GM12878 (cell line): ENCODE results near the gene VANGL1. TPM values are rescaled to one million over a fixed set of nuclear protein-coding genes. Genes with fewer than 3 reads are reported as not detected.

ENCODE experiments used
- ATAC-seq: fragments of 200-7000 bp; cut with Tn5 transposase; 3 replicates; pipeline ENCODE4 v1.9.1; 2020; ENCODE audit warnings: mild to moderate bottlenecking, moderate library complexity
- BruUV-seq: library from RNA; stranded (reverse); fragments of 400-500 nt; replicated peaks from 2 replicates; lab custom pipeline; 2021; lab: Mats Ljungman, UMichigan
- CTCF ChIA-PET: fragments of 300-600 bp; sonication (Branson Sonifier 250); formaldehyde crosslinking; extraction: SDS; loops from one replicate; lab custom pipeline; 2021; ENCODE audit warnings: inconsistent platforms; lab: Yijun Ruan, JAX
- POLR2A ChIA-PET: fragments of 350-600 bp; formaldehyde crosslinking; extraction: SDS; loops from one replicate; lab custom pipeline; 2021; ENCODE audit warnings: inconsistent platforms; lab: Charles Lee
- RAD21 ChIA-PET: fragments of 300-600 bp; sonication (Branson Sonifier 250); formaldehyde crosslinking; loops from one replicate; lab custom pipeline; 2023; ENCODE audit warnings: antibody characterized with exemption; ENCODE audit not compliant: unreplicated experiment; lab: Charles Lee
- SMC1A ChIA-PET: fragments of 300-600 bp; sonication (Branson Sonifier 250); formaldehyde crosslinking; loops from one replicate; lab custom pipeline; 2023; ENCODE audit not compliant: unreplicated experiment, uncharacterized antibody; lab: Charles Lee
- DNase-seq: peaks from one replicate; pipeline ENCODE4 v3.0.0-alpha.2; 2011; ENCODE audit warnings: low read depth, low spot score
- FAIRE-seq: peaks from 3 replicates; lab custom pipeline; 2011; peaks lifted over from hg19 to GRCh38; lab: Jason Lieb, UNC
- H2AFZ ChIP-seq: 2 replicates; pipeline ENCODE4 v1.6.0; 2011; ENCODE audit warnings: low read depth, low read length, control low read depth; ENCODE audit not compliant: control insufficient read depth
- H3K27ac ChIP-seq: 2 replicates; pipeline ENCODE4 v1.5.1; 2011; ENCODE audit warnings: control low read depth; ENCODE audit not compliant: control insufficient read depth, insufficient read depth
- H3K27me3 ChIP-seq, 2 experiments: replicated peaks in 1 of 2; 2 replicates each; pipeline versions ENCODE4 v1.6.0 to v1.6.1; 2011; ENCODE audit warnings: low read length in 1 of 2; ENCODE audit not compliant: control insufficient read depth in 2 of 2, insufficient read depth in 2 of 2
- H3K36me3 ChIP-seq, 2 experiments: 2 replicates each; pipeline ENCODE4 v1.5.1; 2011; ENCODE audit warnings: low read length in 1 of 2; ENCODE audit not compliant: control insufficient read depth in 2 of 2, insufficient read depth in 2 of 2
- H3K4me1 ChIP-seq: 2 replicates; pipeline ENCODE4 v1.6.1; 2011; ENCODE audit warnings: mild to moderate bottlenecking, low read length, moderate library complexity, mixed read lengths; ENCODE audit not compliant: control insufficient read depth, insufficient read depth
- H3K4me2 ChIP-seq: 2 replicates; pipeline ENCODE4 v1.6.0; 2011; ENCODE audit warnings: control low read depth; ENCODE audit not compliant: control insufficient read depth, insufficient read depth
- H3K4me3 ChIP-seq: fragments of 200-600 bp; sonication (generic); 2 replicates; pipeline ENCODE4 v1.5.1; 2016
- H3K79me2 ChIP-seq: 2 replicates; pipeline ENCODE4 v1.6.0; 2011; ENCODE audit warnings: low read length; ENCODE audit not compliant: control insufficient read depth, insufficient read depth
- H3K9ac ChIP-seq: 2 replicates; pipeline ENCODE4 v1.8.0; 2011; ENCODE audit warnings: low read length, control low read depth, mixed read lengths; ENCODE audit not compliant: control insufficient read depth, insufficient read depth
- H3K9me3 ChIP-seq: replicated peaks from 3 replicates; pipeline ENCODE4 v1.5.1; 2011; ENCODE audit warnings: mild to moderate bottlenecking, low read length; ENCODE audit not compliant: control insufficient read depth, insufficient read depth
- H4K20me1 ChIP-seq: 2 replicates; pipeline ENCODE4 v1.6.0; 2011; ENCODE audit not compliant: control insufficient read depth, insufficient read depth
- ATF3 ChIP-seq: IDR thresholded peaks from 2 replicates; pipeline ENCODE4 v1.6.1; 2011; ENCODE audit warnings: low read depth, mild to moderate bottlenecking, low read length, moderate library complexity, borderline replicate concordance; ENCODE audit errors: extremely low read depth
- BCL11A ChIP-seq: IDR thresholded peaks from 2 replicates; pipeline ENCODE4 v1.6.1; 2011; ENCODE audit warnings: low read depth, low read length
- BRCA1 ChIP-seq: IDR thresholded peaks from 2 replicates; pipeline ENCODE4 v1.6.1; 2011; ENCODE audit warnings: low read depth, low read length, improper control_type of control experiment
- ESRRA ChIP-seq: IDR thresholded peaks from 2 replicates; pipeline ENCODE4 v1.6.1; 2012; ENCODE audit warnings: mild to moderate bottlenecking, low read length, improper control_type of control experiment
- FOS ChIP-seq: IDR thresholded peaks from 3 replicates; pipeline ENCODE4 v1.6.1; 2011; ENCODE audit warnings: borderline replicate concordance; ENCODE audit not compliant: insufficient read length; ENCODE audit errors: extremely low read depth
- HDAC2 ChIP-seq: fragments of 200-600 bp; sonication (generic); IDR thresholded peaks from 2 replicates; pipeline ENCODE4 v1.6.1; 2017
- HDGF ChIP-seq: fragments of 450-650 bp; IDR thresholded peaks from 2 replicates; pipeline ENCODE4 v1.6.1; 2016; ENCODE audit warnings: antibody characterized with exemption
- NFYB ChIP-seq: IDR thresholded peaks from 2 replicates; pipeline ENCODE4 v1.6.1; 2011; ENCODE audit warnings: low read depth, mild to moderate bottlenecking, low read length, improper control_type of control experiment, moderate library complexity; ENCODE audit not compliant: insufficient read depth
- NRF1 ChIP-seq: conservative IDR thresholded peaks from 2 replicates; pipeline ENCODE4 v1.6.1; 2011; ENCODE audit warnings: mild to moderate bottlenecking, low read depth, low read length, improper control_type of control experiment
- PKNOX1 ChIP-seq: fragments of 450-650 bp; IDR thresholded peaks from 2 replicates; pipeline ENCODE4 v1.6.1; 2016; ENCODE audit warnings: mild to moderate bottlenecking
- POLR2AphosphoS2 ChIP-seq: IDR thresholded peaks from 2 replicates; pipeline ENCODE4 v1.6.1; 2011; ENCODE audit warnings: low read depth, mild to moderate bottlenecking, low read length, improper control_type of control experiment, moderate library complexity
- SIX5 ChIP-seq: IDR thresholded peaks from 2 replicates; pipeline ENCODE4 v1.6.1; 2011; ENCODE audit warnings: mild to moderate bottlenecking, low read depth, low read length, moderate library complexity; ENCODE audit not compliant: severe bottlenecking
- SMAD1 ChIP-seq: fragments of 450-650 bp; IDR thresholded peaks from 2 replicates; pipeline ENCODE4 v1.6.1; 2018; ENCODE audit warnings: mild to moderate bottlenecking, low read depth; ENCODE audit not compliant: partially characterized antibody
- SMC3 ChIP-seq: IDR thresholded peaks from 2 replicates; pipeline ENCODE4 v1.6.1; 2011; ENCODE audit warnings: low read length, improper control_type of control experiment, borderline replicate concordance
- SPI1 ChIP-seq: IDR thresholded peaks from 2 replicates; pipeline ENCODE4 v1.6.1; 2011; ENCODE audit warnings: low read depth, mild to moderate bottlenecking, low read length, moderate library complexity, borderline replicate concordance; ENCODE audit not compliant: insufficient read depth
- TCF7 ChIP-seq: IDR thresholded peaks from 2 replicates; pipeline ENCODE4 v1.6.1; 2014; ENCODE audit warnings: antibody characterized with exemption, borderline replicate concordance
- USF1 ChIP-seq: IDR thresholded peaks from 2 replicates; pipeline ENCODE4 v1.6.1; 2011; ENCODE audit warnings: borderline replicate concordance, low read depth, mild to moderate bottlenecking, moderate library complexity, mixed read lengths, low read length; ENCODE audit not compliant: insufficient read depth; ENCODE audit errors: extremely low read length
- YY1 ChIP-seq: IDR thresholded peaks from 2 replicates; pipeline ENCODE4 v1.6.1; 2011; ENCODE audit warnings: low read depth, mild to moderate bottlenecking, low read length
- WGBS: methylation state at CpG from one replicate; pipeline ENCODE4 v1.1.6; 2016; ENCODE audit warnings: low lambda C conversion rate; ENCODE audit not compliant: insufficient replicate concordance, insufficient coverage; ENCODE audit errors: missing lambda C conversion rate; 5-methylcytosine and 5-hydroxymethylcytosine counted together
- in situ Hi-C: fragments of 300-500 bp; cut with MboI; formaldehyde crosslinking; loops from 9 replicates; pipeline ENCODE4 v1.14.3; 2018; ENCODE audit warnings: mixed read lengths
- intact Hi-C: fragments of 100-400 bp; cut with micrococcal nuclease; formaldehyde crosslinking; loops from one replicate; pipeline ENCODE4 v1.14.2; 2022; ENCODE audit not compliant: unreplicated experiment
- polyA plus RNA-seq, 11 experiments: library from polyadenylated mRNA; depleted of rRNA in 4 of 11; unstranded in 6 of 11; stranded (reverse) in 5 of 11; fragments of >200 nt; fragmentation: Nextera tagmentation in 4 of 11; fragmentation: Illumina TruSeq in 1 of 11; extraction: Ambion mirVana in 4 of 11; extraction: Trizol in 1 of 11; gene quantifications; 1 replicate in 1 of 11; 2 replicates in 10 of 11; pipeline versions ENCODE4 v1.2.1 to v1.2.3, GENCODE V29; 2011 to 2016; ENCODE audit warnings: inconsistent platforms in 2 of 11, missing spikeins in 2 of 11, low read depth in 1 of 11
- total RNA-seq, 4 experiments: library from RNA; depleted of rRNA in 3 of 4; stranded (reverse); fragments of >200 nt in 3 of 4; fragmentation: Illumina TruSeq in 1 of 4; extraction: Trizol in 1 of 4; gene quantifications; 2 replicates each; pipeline versions ENCODE4 v1.2.1 to v1.2.3, GENCODE V29; 2013 to 2021

VANGL1 gene
- total and polyA plus RNA-seq, 10 of the 15 experiments (the other 5 are each of a cell fraction or from before 2014, with no cell fraction given), result 0.71 to 12.9 (median 6.3) TPM

- no peak for ATAC-seq
- Histone ChIP-seq H3K9ac (no peak overlapping the region), H3K79me2 (no peaks in the 10 kb centered on the region), H4K20me1 (no peaks in the 10 kb centered on the region), H2AFZ (no peak overlapping the region), H3K4me2 (no peak overlapping the region), H3K9me3 (peaks cover 1% of the 10 kb centered on the region; the same call in 2 of the 3 replicates), H3K36me3 (peaks cover 6 to 11% of the 10 kb centered on the region in 2 experiments), H3K4me1 (peaks cover 13% of the 10 kb centered on the region), H3K27ac (no peak overlapping the region), H3K27me3 (no peaks in the 10 kb centered on the region), H3K4me3 (no peak overlapping the region)
- ChIA-PET CTCF (interaction anchor here (0.5 to 1.4 kb wide), 4 partner anchors 19 to 60 kb away, joined by 3 to 7 read pairs (median 3); no protein-coding TSS in a partner anchor), POLR2A (no interaction called here), SMC1A (no interaction called here), RAD21 (no interaction called here)
- in situ Hi-C loops (no loop called here), intact Hi-C loops (no loop called here)
- FAIRE-seq, result no peak
- BruUV-seq, result no TSS peak
- 92% methylated on average over 1 of the region's 1 CpG for WGBS
- no peak for DNase-seq
- TF ChIP-seq SPI1, result no peak
- TF ChIP-seq USF1, result no peak
- no peak for TF ChIP-seq PKNOX1
- no peak for TF ChIP-seq SIX5
- no peak for TF ChIP-seq YY1
- TF ChIP-seq ESRRA, result no peak
- TF ChIP-seq POLR2AphosphoS2, result no peak
- no peak for TF ChIP-seq HDGF
- TF ChIP-seq NFYB, result no peak
- TF ChIP-seq SMAD1, result no peak
- TF ChIP-seq BCL11A, result no peak
- no peak for TF ChIP-seq TCF7
- TF ChIP-seq SMC3, result no peak
- TF ChIP-seq BRCA1, result no peak
- no peak for TF ChIP-seq FOS
- TF ChIP-seq HDAC2, result no peak
- no peak for TF ChIP-seq ATF3
- no peak for TF ChIP-seq NRF1
Measured at GRCh38 chr1:115668579-115668978, 26.8 kb downstream of the VANGL1 start.
